Left renal cortex interstitium (tissue), 4 donors: ENCODE results near the gene CACNB4. TPM values are rescaled to one million over a fixed set of nuclear protein-coding genes. Genes with fewer than 3 reads are reported as not detected.

Source experiments
- DNase-seq, 4 donors: peaks; one replicate each; pipeline ENCODE4 v3.0.0-alpha.2; 2013; ENCODE audit warnings: low read depth in 4 of 4, low spot score in 2 of 4, missing footprints in 1 of 4
- polyA plus RNA-seq, 4 donors: library from polyadenylated mRNA; unstranded; fragments of 120-200 nt; gene quantifications; one replicate each; pipeline ENCODE4 v1.2.1, GENCODE V29; 2013; ENCODE audit not compliant: insufficient read length in 4 of 4

The CACNB4 gene
- polyA plus RNA-seq, 4 donors: 5.9 to 14.2 (median 10.5) TPM

DNA sequence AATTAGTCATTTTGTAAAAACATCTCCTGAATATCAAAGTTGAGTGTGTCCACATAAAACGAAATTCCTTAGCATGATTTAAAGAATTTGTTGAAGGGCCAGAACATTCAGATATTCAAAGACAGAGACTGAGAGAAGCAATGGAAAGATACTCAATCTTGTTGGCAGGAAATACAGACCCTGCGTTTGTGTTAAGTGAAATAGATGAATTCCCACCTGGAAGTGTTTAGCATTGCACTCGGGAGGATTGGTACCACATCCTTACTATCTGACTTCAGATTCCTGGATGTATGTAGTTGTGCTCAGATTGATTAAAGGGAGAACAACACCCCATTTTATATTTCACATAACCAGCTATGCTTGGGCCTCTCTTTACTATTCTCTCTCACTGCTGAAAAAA lies 260.9 kb downstream of the CACNB4 start:
- DNase-seq: no peak

GRCh38 chr2:151833984-151834383 lies 264.9 kb downstream of the CACNB4 start:
- no peak for DNase-seq

- DNase-seq: no peak
Measured at GRCh38 chr2:151830961-151831360, 267.9 kb downstream of the CACNB4 start.

DNA sequence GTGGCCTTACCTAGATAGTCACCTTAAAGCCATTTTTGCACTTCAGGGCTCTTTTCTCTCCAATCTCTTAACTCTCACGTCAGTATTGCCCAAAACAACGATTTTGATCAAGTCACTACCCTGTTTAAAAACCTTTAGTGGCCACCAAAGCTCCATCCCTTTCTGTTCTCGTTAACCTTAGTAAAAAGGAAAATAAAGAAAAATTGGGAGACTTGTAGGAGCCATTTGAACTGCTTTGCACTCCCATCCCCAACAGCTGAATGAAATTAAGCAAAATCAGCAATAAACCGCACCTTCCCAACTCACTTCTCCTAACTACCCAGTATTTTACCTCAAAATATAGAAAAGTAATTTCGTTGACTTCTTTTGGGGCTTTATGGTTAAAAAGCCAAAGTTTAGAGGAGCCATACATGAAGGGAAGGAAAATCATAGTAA lies 269.9 kb downstream of the CACNB4 start:
- no peak for DNase-seq

DNA sequence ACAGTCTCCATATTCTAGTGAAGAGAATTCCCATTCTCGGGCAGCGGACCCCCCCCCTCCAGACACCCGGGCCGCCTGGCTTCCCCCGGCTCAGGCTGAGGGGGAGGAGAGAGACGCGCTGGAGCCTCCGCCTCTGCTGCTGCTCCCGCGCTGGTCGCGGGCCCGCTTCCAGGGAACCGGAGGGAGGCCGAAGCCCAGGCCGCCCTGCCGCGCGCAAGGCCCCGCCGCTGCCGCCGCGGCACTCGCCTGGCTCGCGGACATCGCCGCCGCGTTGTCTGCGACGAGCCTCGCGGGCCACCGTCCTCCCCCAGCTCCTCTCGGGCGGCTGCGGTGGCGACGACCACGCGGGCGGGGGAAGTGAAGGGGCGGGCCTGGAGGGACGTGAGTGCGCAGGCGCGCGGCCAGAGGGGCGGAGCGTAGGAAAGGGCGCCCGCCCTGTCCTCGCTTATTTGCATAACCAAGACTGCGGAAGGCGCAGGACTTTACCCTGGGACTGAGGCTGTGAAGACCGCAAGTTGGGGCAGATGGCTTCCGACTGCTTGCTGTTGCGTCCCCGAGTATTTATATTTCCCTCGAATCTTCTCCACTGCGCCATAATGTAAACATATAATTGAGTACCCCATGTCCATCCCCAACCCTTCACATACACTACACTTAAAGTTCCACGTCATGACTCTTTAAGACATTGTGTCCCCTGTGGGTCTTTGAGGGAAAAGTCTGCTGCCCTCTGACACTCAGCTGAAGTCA lies 270.5 kb downstream of the CACNB4 start, which contains the start of gene ARL5A:
ARL5A (minus strand) TSS at position 279 of the 747 bp plus-strand sequence; CDS start at position 34, 245 bp downstream.
- DNase-seq: peak; percentile 77 to 92 (median 86)

DNA sequence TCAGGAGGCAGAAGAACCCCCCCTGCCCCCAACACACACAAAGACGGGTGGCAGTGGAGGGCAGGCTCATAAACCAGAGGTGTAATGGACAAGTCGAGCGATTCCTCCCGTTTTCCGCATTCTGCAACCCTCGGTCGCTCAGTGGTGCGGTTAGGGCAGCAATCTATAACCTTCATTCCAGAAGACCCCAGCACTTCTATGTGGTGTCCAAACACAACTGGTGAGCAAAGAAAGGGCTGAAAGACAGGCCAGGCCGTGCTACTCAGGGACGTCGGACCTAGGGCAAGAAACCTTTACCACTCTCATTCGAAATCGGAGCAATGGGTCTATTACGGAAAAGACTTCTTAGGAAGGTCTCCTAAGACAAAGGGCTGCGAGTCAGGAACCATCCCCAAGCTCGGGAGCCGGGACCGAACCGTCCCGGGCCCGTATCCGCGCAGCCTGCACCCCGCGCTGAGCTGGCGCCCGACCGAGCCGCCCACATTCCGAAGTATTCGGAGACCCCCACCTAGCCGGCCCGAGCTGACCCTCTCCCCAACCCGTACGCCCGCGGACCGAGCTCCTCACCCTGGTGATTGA lies 271.2 kb downstream of the CACNB4 start:
- DNase-seq: peak in 3 of 4 donors; percentile 32 to 47 (median 44)

DNA sequence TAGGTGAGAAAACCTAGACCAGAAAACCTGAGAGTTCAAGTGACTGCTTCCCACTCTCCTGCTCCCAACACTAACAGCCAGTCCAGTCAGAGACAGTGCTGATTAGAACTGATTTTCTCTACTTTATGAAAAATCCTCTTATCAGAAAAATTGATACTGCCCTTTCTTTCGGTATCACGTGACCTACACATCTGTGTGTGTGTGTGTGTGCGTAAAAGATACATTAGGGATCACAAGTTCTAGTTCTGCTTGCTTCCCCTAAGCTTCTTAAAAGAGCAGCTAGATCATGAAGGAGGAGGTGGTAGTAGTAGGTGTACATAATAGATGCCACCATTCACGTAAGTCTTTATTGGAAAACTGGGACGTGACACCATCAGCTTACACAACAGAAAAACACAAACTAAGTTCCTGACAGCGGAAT lies 272.1 kb downstream of the CACNB4 start:
- DNase-seq: no peak

GRCh38 chr2:151824886-151825285 lies 274.0 kb downstream of the CACNB4 start:
- no peak for DNase-seq

GRCh38 chr2:151823651-151824050 lies 275.2 kb downstream of the CACNB4 start:
- DNase-seq: no peak

DNA sequence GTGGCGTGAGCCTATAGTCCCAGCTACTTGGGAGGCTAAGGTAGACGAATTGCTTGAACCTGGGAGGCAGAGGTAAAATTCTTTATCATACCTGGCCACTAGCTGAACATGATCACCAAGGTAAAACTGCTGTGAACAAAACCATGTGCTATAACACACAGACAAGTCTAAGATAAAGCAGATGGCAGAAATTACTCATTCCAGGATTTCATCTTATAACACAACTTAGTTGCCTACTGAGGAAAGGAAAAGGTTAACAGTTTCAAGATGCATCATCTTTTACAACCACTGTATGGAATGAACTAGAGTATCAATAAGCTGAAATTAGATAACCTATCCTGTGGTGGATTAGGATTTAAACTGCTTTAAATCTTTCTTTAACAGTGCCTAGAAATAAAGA lies 278.9 kb downstream of the CACNB4 start:
- DNase-seq: no peak

- no peak for DNase-seq
Measured at GRCh38 chr2:151817929-151818328, 280.9 kb downstream of the CACNB4 start.

GRCh38 chr2:151816843-151817242 lies 282.0 kb downstream of the CACNB4 start:
- DNase-seq: no peak

- no peak for DNase-seq
Measured at GRCh38 chr2:151815821-151816489, 282.9 kb downstream of the CACNB4 start.

GRCh38 chr2:151810489-151810888 lies 288.4 kb downstream of the CACNB4 start:
- no peak for DNase-seq

DNA sequence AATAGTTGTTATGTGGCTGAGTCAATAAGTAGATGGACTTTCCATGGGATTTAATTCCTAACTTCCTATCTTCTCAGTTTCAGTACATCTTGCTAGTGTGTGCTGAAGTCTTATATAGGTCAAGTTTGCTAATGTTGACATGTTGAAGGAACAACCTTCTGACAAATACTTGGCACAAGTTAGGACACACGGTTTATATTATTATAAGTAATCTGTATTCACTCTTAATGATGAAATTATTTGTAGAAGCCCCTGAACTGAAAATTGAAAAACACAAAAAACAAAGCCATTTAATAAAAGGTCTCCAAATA lies 289.8 kb downstream of the CACNB4 start:
- no peak for DNase-seq

DNA sequence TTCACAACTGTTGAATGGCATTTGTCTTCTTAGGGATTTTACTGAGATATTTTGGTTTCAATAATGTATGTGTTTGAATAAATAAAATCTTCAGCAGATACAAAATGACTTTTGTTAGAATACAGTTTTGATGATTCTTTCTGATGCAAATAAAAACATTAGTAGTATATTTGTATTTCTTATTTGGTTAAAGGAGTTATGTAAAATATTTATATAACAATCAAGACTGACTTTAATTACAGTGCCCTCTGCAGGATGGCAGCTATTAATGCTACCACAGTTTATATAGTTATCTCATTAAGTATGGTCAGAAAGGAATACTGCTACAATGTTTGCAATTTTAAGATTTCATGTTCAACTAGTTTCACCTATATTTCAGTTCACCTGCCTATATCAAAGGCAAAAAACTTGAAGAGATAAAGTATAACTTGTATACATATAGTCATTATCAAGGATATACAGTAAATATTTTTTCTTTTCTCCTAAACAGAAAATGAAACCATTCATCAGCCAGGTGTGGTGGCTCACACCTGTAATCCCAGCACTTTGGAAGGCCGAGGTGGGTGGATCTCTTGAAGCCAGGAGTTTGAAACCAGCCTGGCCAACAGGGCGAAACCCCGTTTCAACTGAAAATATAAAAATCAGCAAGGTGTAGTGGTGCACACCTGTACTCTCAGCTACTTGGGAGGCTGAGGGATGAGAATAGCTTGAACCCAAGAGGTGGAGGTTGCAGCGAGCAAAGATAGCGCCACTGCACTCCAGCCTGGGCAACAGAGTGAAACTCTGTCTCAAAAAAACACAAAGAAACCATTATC lies 290.4 kb downstream of the CACNB4 start:
- no peak for DNase-seq

GRCh38 chr2:151805961-151806360 lies 292.9 kb downstream of the CACNB4 start:
- no peak for DNase-seq

GRCh38 chr2:151805343-151805742 lies 293.5 kb downstream of the CACNB4 start:
- no peak for DNase-seq

DNA sequence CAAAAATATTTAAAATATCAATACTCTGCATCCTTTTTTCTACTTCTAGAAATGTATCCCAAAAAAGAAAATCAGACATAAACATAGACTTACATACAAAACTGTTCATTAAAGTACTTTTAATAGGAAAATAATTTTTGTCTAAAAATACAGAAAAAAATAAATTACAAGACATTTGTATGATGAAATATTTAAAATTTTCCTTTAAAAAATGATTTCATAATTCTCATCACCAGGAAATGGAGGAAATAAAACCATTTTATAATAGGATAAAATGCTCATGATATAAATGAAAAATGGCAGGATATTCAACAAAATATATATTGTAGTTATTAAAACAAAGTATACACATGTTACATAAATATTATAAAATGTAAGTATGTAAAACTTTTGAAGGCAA lies 295.0 kb downstream of the CACNB4 start:
- DNase-seq: no peak

DNA sequence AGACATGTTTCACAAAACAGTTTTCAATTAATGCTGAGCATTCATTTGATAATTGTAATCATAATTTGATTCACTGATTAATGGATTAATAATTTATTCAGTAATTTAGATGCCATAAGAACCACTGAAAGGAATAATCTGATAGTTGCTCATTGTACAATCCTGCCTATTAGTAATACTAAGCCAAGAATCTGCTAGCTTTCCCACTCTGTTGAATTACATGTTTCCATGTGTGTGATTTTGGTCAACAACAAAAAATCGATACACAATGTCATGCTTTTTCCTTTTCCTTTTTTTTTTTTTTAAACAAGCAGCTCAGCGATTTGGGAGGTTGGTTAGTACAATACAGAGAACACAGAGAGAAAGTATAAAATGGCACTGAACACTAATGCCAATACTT lies 296.5 kb downstream of the CACNB4 start:
- DNase-seq: no peak

DNA sequence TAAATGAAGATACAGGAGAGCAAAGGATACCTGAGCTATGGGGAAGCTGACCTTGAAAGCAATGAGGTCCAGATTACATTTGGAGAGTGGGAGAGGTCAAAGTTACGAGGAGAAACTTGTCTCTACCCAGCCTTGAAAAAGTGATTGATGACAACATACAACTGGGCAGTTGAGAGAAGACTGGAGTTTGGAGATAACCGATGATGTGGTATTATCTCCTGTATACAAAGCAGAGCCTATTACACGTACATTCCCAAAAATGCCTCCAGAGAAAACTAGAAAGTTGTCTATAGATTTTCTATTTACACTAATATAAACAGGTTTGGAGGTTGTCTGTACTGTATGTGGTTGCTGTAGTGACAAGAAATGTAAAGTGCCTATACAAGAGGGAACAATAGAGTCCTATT lies 299.0 kb downstream of the CACNB4 start:
- DNase-seq: no peak
